Measurements from ENCODE around the gene FAM222A. TPM values are rescaled to one million over a fixed set of nuclear protein-coding genes. Genes with fewer than 3 reads are reported as not detected.

The FAM222A gene
- total RNA-seq, 1 experiment from 2014 or later: 3.7 TPM

DNA sequence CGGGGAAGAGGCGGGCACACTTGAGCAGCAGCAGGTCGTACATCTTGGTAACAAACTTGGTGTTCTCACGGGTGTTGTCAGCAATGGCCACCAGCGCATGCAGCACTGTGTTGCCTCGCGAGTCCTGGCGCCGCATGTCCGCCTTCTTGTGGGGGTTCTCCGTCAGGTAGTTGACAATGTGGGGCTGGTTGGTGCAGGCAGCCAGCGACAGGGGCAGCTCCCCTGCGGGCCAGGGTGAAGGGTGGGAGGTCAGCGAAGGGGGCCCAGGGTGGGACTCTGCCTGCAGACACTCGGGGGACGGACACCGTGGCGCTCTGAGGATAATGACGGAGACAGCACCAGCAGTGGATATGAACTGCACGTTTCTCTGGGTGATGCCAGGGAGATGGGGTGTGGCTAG is 85.1 kb downstream of the FAM222A start:
- Histone ChIP-seq H3K4me1 (ENCODE audit: control insufficient read depth in 1 of 2, insufficient read depth in 2 of 2, low read length in 2 of 2) (peaks cover 0 to 10% of the 10 kb centered on the region in 2 experiments; a peak in 2 of 4 replicates), H3K4me3 (replicated peaks in 1 of 2; ENCODE audit: low read depth in 1 of 2, low read length in 2 of 2) (no peak overlapping the region), H3K27me3 (ENCODE audit: insufficient read depth, low read length) (no peaks in the 10 kb centered on the region), H2AFZ (ENCODE audit: low read depth, low read length, poor library complexity, severe bottlenecking) (no peak overlapping the region), H3K4me2 (ENCODE audit: low read length) (no peak overlapping the region), H3K79me2 (ENCODE audit: insufficient read depth, low read length) (no peaks in the 10 kb centered on the region), H3K9ac (ENCODE audit: low read length) (no peak overlapping the region), H3K9me2 (ENCODE audit: insufficient read depth) (no peaks in the 10 kb centered on the region), H3K36me3 (ENCODE audit: control insufficient read depth in 1 of 2, insufficient read depth in 2 of 2, low read length in 2 of 2) (no peaks in the 10 kb centered on the region), H4K20me1 (ENCODE audit: insufficient read depth) (no peaks in the 10 kb centered on the region), H3K9me3 (ENCODE audit: control insufficient read depth in 1 of 2, insufficient read depth in 1 of 2, low read depth in 1 of 2, low read length in 2 of 2) (no peaks in the 10 kb centered on the region), H3K27ac (ENCODE audit: low read depth, low read length) (no peak overlapping the region)
- CTCF ChIA-PET: no interaction called here
- TF ChIP-seq POLR2AphosphoS5 (IDR thresholded peaks at IDR 0.05; ENCODE audit: low read depth, low read length) (no peak), EGR1 (IDR thresholded peaks at IDR 0.05; ENCODE audit: low read depth) (no peak), ZFX (IDR thresholded peaks at IDR 0.05) (no peak), ELF1 (IDR thresholded peaks at IDR 0.05; ENCODE audit: borderline replicate concordance, low read depth) (no peak), POLR2A (IDR thresholded peaks at IDR 0.05; ENCODE audit: borderline replicate concordance, extremely low read depth, insufficient read depth, insufficient read length) (no peak), EZH2 (IDR thresholded peaks at IDR 0.05) (no peak), SIN3A (IDR thresholded peaks at IDR 0.05; ENCODE audit: low read depth) (no peak), SP1 (IDR thresholded peaks at IDR 0.05; ENCODE audit: low read depth) (no peak), SRF (IDR thresholded peaks at IDR 0.05; ENCODE audit: low read depth) (no peak), CEBPB (IDR thresholded peaks at IDR 0.05; ENCODE audit: low read depth) (no peak), FOSL1 (IDR thresholded peaks at IDR 0.05; ENCODE audit: low read depth) (no peak), TCF7L2 (IDR thresholded peaks at IDR 0.05; ENCODE audit: borderline replicate concordance, extremely low read depth, insufficient read depth, insufficient read length) (no peak), JUND (IDR thresholded peaks at IDR 0.05) (no peak), RAD21 (IDR thresholded peaks at IDR 0.05; ENCODE audit: low read depth) (no peak), YY1 (IDR thresholded peaks at IDR 0.05; ENCODE audit: extremely low read depth, insufficient replicate concordance, low read depth, low read length) (no peak)
- TF ChIP-seq, protein P1, sequence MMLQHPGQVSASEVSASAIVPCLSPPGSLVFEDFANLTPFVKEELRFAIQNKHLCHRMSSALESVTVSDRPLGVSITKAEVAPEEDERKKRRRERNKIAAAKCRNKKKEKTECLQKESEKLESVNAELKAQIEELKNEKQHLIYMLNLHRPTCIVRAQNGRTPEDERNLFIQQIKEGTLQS (IDR thresholded peaks at IDR 0.05): no peak
- TF ChIP-seq, protein P2, sequence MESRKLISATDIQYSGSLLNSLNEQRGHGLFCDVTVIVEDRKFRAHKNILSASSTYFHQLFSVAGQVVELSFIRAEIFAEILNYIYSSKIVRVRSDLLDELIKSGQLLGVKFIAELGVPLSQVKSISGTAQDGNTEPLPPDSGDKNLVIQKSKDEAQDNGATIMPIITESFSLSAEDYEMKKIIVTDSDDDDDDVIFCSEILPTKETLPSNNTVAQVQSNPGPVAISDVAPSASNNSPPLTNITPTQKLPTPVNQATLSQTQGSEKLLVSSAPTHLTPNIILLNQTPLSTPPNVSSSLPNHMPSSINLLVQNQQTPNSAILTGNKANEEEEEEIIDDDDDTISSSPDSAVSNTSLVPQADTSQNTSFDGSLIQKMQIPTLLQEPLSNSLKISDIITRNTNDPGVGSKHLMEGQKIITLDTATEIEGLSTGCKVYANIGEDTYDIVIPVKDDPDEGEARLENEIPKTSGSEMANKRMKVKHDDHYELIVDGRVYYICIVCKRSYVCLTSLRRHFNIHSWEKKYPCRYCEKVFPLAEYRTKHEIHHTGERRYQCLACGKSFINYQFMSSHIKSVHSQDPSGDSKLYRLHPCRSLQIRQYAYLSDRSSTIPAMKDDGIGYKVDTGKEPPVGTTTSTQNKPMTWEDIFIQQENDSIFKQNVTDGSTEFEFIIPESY (IDR thresholded peaks at IDR 0.05; ENCODE audit: extremely low read depth, insufficient replicate concordance, low read length): no peak
- TF ChIP-seq, protein P3, sequence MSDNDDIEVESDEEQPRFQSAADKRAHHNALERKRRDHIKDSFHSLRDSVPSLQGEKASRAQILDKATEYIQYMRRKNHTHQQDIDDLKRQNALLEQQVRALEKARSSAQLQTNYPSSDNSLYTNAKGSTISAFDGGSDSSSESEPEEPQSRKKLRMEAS (IDR thresholded peaks at IDR 0.05): no peak
- TF ChIP-seq, protein P4, sequence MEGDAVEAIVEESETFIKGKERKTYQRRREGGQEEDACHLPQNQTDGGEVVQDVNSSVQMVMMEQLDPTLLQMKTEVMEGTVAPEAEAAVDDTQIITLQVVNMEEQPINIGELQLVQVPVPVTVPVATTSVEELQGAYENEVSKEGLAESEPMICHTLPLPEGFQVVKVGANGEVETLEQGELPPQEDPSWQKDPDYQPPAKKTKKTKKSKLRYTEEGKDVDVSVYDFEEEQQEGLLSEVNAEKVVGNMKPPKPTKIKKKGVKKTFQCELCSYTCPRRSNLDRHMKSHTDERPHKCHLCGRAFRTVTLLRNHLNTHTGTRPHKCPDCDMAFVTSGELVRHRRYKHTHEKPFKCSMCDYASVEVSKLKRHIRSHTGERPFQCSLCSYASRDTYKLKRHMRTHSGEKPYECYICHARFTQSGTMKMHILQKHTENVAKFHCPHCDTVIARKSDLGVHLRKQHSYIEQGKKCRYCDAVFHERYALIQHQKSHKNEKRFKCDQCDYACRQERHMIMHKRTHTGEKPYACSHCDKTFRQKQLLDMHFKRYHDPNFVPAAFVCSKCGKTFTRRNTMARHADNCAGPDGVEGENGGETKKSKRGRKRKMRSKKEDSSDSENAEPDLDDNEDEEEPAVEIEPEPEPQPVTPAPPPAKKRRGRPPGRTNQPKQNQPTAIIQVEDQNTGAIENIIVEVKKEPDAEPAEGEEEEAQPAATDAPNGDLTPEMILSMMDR (IDR thresholded peaks at IDR 0.05 in 2 of 3, conservative IDR thresholded peaks at IDR 0.05 in 1 of 3; ENCODE audit: borderline replicate concordance in 1 of 3, insufficient read depth in 1 of 3, low read depth in 2 of 3, low read length in 2 of 3): no peak
- TF ChIP-seq, protein P5, sequence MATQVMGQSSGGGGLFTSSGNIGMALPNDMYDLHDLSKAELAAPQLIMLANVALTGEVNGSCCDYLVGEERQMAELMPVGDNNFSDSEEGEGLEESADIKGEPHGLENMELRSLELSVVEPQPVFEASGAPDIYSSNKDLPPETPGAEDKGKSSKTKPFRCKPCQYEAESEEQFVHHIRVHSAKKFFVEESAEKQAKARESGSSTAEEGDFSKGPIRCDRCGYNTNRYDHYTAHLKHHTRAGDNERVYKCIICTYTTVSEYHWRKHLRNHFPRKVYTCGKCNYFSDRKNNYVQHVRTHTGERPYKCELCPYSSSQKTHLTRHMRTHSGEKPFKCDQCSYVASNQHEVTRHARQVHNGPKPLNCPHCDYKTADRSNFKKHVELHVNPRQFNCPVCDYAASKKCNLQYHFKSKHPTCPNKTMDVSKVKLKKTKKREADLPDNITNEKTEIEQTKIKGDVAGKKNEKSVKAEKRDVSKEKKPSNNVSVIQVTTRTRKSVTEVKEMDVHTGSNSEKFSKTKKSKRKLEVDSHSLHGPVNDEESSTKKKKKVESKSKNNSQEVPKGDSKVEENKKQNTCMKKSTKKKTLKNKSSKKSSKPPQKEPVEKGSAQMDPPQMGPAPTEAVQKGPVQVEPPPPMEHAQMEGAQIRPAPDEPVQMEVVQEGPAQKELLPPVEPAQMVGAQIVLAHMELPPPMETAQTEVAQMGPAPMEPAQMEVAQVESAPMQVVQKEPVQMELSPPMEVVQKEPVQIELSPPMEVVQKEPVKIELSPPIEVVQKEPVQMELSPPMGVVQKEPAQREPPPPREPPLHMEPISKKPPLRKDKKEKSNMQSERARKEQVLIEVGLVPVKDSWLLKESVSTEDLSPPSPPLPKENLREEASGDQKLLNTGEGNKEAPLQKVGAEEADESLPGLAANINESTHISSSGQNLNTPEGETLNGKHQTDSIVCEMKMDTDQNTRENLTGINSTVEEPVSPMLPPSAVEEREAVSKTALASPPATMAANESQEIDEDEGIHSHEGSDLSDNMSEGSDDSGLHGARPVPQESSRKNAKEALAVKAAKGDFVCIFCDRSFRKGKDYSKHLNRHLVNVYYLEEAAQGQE (IDR thresholded peaks at IDR 0.05; ENCODE audit: low read depth): no peak
- POLR2A ChIA-PET: no interaction called here
- RAD21 ChIA-PET (ENCODE audit: low non-redundant PET in 1 of 2, low total read pairs in 2 of 2, uncharacterized antibody in 2 of 2, unreplicated experiment in 2 of 2): no interaction called here
- BruUV-seq (replicated peaks): no TSS peak
- ATAC-seq (no peak), DNase-seq (ENCODE audit: low read depth, low spot score) (no peak)
- intact Hi-C loops (cut with micrococcal nuclease): no loop called here
